Measurements from ENCODE around the gene SPOCK2.

Gene SPOCK2

GRCh38 chr10:72107325-72108003, 19.1 kb upstream of the SPOCK2 start:
- no peak for DNase-seq

- no peak for DNase-seq
Measured at GRCh38 chr10:72106896-72107295, 18.5 kb upstream of the SPOCK2 start.

GRCh38 chr10:72106154-72106849, 18.0 kb upstream of the SPOCK2 start:
- no peak for DNase-seq

DNA sequence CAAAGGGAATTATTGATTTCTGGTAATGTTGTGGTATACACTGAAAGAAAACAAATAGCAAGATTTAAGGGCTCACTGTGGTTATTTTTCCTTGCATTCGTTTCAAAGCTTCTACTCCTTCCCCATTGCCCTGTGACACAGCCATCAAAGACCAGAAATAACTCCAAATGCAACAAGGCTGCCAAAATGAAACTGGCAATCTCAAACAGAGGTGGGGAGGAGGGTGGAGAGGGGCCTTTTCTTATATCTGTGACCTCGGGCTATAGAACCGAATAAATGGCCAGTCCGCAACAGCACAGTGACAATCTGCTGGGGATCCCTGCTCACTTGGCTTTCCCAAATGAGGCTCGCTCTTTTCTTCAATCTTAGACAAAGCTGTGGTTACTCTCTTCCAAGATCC, 17.4 kb upstream of the SPOCK2 start:
- DNase-seq: no peak

DNA sequence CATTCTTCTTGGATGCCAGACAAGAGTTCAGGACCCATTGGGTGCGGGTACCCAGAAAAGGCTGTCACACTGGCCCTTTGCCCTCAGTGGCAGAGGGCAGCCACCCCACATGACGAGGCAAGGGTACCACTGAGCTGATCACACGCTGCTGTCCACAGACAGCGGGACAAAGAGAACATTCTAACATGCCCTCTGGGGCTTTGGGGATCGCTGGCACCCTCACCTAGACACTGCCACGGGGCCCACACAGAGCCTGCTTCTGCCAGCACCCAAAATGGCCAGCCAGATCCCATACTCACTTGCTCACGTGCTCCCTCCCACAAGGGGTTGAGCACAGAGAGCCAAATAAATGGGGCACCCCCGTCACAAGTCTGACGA, 16.7 kb upstream of the SPOCK2 start:
- no peak for DNase-seq

DNA sequence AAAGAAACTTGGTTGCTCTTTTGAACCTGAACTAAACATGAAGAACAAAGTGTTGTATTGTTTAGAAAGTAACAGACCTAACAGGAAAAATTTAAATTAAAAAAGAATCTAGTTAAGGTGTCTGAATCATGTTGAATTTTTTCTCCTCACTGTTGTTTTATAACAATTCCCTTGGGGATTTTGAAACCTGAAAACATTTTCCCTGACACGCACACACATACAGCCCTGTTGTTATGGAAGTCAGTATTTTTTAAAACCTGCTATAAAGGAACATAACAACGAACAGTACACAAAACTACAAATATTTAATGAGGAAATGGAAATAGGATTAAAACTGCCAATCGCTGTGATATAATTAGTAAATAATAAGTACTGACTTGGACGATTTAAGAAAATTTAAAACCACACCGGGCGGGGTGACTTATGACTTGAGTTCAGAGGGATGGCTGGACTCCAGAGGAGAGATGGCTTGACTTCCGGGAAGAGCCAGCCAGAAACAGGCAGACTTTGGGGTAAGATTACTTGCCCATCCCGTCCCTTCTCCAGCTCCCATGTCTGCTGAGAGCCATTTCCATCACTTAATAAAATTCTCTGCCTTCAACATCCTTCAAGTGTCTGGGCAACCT, 16.2 kb upstream of the SPOCK2 start:
- DNase-seq: no peak

GRCh38 chr10:72099600-72099921, 11.2 kb upstream of the SPOCK2 start:
- DNase-seq: no peak

DNA sequence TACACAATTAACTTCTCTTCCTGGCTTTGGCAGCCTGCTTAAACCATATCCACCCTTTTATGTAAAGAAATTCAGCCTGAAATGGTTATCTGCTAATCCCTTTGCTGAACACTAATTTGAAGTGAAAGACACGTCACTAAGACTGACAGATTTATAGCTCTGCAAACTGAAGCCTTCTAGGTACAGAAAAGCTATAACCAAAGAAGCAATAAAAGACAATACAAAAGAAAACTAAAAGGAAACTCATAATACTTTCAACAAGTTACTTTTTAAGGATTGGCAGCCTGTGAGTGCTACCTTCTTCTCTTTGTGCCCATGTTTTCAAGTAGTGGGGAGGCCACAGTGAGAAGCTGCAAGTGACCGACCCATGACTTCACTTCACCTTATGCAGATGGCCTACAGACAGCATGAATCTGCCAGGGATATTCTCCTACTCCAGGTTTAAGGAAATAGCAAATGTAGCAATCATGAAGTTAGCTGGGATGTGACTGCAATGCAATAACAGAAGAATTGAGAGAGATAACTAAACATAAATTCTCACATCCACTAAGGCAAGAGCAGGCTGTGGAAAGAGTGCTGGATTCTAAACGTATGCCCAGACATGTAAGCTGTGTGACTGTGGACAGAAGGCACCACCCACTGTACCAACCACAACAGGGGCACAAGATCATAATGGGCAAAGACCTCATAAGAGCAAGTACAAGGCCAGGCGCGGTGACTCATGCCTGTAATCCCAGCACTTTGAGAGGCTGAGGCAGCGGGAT, 10.7 kb upstream of the SPOCK2 start:
- no peak for DNase-seq

GRCh38 chr10:72098301-72098835, 10.0 kb upstream of the SPOCK2 start:
- no peak for DNase-seq

DNA sequence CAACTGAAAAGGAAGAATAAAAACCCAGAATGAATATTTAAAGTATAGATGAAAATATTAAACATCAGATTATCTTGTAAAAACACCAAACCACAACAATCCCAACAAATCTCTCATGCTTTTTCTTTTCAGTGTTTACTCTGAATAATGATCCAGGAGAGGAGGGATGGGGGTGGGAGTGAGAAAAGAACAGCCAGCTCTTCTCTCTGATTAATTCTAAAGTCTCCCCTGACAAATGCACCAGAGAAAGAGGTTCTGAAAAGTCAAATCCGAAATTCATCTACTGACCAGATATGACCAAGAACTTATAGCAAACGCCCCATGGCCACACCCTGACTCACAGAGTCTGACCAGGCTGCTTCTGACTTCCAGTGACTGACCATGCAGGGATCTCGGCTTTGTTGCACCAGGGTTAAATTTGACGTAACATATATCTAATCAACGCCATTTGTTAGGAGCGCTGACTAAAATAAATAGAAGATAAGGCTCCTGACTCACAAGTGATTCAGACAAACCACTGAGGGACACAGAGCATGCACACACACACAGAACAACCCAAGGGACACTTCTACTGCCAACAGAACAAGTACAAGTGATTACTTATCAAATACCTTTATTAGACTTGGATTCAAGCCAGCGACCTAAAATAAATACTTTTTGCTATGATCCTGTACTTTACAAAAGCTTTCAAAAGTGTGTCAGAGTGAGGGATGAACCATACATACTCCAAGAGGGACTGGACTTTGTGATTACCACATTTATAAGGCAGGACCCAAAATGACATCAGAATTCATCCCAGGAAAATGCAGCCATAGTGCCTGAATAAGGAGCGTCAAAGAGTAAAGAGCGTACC, 9.3 kb upstream of the SPOCK2 start:
- DNase-seq: peak; percentile 71

DNA sequence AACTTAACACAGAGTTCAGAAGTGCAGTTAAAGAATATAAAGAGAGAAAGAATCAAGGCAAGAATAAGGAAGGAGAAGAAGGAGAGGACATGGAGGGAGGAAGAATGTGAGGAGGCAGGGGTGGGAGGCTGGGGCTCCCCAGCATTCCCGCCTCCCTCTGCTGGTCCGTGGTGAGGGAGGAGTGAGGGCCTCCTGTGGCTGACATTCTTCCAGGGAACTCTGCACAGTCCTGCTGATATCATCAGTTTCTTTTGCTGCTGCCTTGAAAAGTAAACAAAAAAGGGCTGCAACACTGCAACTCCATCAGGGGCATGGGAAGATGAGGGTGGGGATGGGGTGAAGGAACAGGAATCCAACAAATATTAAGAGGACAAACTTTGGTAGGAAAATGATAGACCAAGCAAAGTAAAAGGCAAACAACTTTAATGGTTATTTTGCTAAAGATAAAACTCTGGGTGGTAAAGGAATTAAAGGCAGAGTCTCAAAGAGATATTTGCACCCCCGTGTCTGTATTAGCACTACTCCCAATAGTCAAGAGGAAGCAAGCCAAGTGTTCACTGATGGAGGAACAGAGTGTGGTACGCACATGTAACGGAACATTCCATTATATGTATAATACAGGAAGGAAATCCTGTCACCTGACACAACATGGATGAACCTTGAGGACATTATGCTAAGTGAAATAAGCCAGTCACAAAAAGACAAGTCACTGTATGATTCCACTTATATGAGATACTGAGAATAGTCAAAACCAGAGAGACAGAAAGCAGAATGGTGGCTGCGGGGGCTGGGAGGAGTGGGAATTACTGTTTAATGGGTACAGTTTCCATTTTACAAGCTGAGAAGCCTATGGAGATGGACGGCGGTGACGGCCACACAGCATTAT, 8.0 kb upstream of the SPOCK2 start:
- no peak for DNase-seq

DNA sequence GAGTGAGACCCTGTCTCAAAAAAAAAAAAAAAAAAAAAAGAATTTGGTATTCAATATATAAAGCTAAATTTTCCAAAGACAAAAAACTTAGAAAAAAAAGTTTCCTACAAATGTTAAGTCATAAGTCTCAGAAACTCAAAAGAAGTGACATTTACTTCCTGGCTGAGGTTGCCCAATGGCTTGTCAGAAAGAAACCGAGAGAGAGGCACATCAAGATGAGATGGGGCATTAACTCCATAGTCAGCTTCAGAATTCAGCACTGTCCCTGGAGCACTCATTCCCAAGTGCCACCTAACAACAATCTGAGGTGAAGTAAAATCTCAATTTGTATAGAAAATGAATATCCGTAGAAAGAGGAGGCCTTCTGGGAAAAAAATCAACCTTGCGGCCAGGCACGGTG, 6.8 kb upstream of the SPOCK2 start:
- no peak for DNase-seq

DNA sequence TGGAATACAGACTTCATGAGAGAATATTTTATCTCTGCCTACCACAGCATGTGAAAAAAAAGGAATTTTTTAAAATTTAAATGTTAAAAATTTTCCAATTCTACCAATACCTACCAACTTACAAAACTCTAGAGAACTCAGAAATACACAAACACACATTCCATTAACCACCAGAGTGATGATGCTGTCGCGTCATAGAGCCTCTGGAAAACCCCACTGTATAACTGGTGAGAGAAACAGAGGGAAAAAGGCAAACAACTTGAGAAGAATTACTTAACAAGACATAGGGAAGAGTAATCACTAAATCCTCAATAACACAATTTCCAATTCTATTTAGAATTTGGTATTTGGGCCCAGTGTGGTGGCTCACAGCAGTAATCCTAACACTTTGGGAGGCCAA, 6.2 kb upstream of the SPOCK2 start:
- no peak for DNase-seq

- DNase-seq: no peak
Measured at GRCh38 chr10:72093450-72093849, 5.1 kb upstream of the SPOCK2 start.

DNA sequence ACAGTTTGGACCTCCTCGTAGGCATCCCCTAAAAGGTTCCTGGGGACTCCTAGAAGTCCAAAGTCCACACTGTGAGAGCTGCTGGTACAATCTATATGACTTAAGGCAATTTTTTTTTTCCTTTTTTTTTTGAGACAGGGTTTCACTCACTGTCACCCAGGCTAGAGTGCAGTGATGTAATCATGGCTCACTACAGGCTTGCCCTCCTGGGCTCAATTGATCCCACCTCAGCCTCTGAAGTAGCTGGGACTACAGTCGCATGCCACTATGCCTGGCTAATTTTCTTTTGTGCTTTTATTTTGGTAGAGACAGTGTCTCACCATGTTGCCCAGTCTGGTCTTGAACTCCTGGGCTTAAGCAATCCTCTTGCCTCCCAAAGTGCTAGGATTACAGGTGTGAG, 4.6 kb upstream of the SPOCK2 start:
- DNase-seq: no peak

GRCh38 chr10:72092171-72092924, 4.0 kb upstream of the SPOCK2 start:
- DNase-seq: no peak

DNA sequence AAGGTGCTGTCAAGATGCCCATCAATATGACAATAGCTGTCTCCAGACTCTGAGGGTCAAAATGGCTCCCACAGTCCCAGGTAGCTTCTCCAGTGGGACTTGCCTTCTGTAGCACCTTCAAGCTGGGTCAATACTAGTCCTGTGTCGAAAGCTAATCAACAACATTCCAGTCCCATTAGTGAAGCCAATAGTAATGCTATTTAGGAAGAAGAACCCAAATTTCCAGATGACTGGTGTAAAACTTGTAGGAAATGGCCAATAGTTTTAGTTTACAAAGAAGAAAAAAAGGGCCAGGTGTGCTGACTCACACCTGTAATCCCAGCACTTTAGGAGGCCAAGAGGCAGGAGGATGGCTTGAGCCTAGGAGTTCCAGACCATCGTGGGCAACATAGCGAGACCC, 2.0 kb upstream of the SPOCK2 start:
- no peak for DNase-seq

DNA sequence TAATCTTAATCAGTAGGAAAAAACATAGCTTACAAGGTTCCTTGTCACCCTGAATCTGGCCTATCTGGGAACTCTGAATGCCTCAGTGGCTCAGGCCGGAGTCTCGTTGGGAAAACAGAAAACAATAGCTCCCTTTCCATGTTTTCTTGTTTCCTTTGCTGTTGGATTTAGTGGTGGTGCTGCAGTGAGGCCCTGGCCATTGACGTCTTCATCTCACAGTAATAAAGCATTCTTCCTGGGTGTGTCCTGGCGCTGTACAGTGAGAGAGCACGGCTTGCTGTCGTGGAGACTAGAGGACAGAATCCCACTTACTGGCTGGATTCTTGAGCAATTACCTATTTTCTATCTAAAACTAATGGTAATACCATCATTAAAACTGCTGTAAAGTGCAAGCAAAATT, 1.3 kb upstream of the SPOCK2 start:
- DNase-seq: no peak

DNA sequence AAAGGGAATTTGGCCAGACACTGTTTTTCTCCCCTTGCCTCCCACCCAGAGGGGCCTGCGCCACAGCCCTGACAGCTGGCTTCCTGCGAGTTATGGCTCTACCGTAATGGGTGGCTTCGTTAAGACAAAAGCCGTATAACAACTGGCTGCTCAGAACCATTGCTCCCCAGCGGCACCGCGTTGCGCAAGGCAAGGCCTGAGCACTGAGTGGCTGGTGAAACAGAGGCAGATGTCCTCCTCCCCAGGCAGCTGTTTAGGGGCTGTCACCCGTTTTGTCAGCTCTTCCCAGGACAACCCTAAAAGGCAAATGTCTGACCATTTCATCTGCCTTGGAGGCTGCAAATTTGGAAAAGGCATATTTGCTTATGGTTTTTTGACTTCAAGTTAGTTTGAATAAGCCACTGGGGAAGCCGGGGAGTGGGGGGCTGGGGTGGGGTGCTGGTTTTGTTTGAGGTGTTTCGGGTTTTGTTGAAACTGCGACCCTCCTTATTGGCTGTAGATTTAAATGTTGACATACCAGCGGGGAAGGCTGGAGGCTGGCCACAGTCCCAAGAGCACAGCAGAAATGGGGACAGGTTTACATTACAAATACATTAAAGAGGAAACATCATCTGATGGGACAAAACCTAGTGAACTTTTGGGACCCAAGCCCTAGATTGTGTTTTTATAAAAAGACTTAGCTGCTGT, 681 bp upstream of the SPOCK2 start:
- DNase-seq: no peak

DNA sequence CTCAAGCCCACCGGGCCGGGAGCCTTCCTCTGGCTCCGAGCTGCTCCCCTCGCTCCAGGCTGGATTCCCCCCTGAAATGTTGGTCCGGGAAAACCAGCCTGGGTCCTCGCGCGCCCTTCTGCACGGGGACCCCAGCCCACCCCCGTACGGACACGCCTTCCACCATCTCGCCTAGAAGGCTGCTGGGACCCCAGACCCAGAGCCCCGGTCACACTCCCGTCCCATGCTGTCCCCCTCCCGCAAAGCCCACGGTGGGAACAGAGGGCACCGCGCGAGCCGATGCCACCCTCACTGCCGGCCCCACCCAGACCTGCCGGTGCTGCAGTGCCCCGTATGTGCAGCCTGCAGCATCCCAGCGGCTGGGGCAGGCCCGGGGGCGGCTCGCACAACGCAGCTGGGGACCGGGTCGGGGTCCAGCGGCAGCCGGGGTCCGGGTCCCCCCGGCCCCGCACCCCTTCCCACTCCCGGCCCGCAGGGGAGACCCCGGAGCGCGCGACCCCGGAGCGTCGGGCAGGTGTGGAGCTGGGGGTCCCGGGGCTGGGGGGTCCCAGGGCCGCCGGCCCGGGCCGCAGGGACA, 871 bp downstream of the SPOCK2 start:
- DNase-seq: no peak

Data from amniotic stem cell (primary cell).